ENCODE measurements around the gene ANKFN1. TPM values are rescaled to one million over a fixed set of nuclear protein-coding genes. Genes with fewer than 3 reads are reported as not detected.
"Not testable (repeated sequence)": the region's sequence is repeated elsewhere in the genome, so short reads cannot be mapped to it uniquely, and the experiment has no call there.

The ANKFN1 gene
- total RNA-seq, 2 donors from 2014 or later, result 0.52 to 0.58 TPM

GRCh38 chr17:56392321-56392720 lies 239.0 kb downstream of the ANKFN1 start:
- intact Hi-C loops (cut with DNase I), result no loop called here
- H3K27ac ChIP-seq, result no peak overlapping the region
- TF ChIP-seq, protein P1, sequence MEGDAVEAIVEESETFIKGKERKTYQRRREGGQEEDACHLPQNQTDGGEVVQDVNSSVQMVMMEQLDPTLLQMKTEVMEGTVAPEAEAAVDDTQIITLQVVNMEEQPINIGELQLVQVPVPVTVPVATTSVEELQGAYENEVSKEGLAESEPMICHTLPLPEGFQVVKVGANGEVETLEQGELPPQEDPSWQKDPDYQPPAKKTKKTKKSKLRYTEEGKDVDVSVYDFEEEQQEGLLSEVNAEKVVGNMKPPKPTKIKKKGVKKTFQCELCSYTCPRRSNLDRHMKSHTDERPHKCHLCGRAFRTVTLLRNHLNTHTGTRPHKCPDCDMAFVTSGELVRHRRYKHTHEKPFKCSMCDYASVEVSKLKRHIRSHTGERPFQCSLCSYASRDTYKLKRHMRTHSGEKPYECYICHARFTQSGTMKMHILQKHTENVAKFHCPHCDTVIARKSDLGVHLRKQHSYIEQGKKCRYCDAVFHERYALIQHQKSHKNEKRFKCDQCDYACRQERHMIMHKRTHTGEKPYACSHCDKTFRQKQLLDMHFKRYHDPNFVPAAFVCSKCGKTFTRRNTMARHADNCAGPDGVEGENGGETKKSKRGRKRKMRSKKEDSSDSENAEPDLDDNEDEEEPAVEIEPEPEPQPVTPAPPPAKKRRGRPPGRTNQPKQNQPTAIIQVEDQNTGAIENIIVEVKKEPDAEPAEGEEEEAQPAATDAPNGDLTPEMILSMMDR (IDR thresholded peaks at IDR 0.05), result no peak
- H3K4me3 ChIP-seq, result no peak overlapping the region
- H3K36me3 ChIP-seq, result no peaks in the 10 kb centered on the region
- H3K4me1 ChIP-seq, result no peaks in the 10 kb centered on the region
- DNase-seq, result no peak
- no peak overlapping the region for H3K9ac ChIP-seq (ENCODE audit: low read depth in 2 of 2, low read length in 2 of 2)
- no peaks in the 10 kb centered on the region for H3K27me3 ChIP-seq
- H3K9me3 ChIP-seq, result no peaks in the 10 kb centered on the region

GRCh38 chr17:56393156-56393555 lies 239.9 kb downstream of the ANKFN1 start:
- Histone ChIP-seq H3K4me3 (no peak overlapping the region), H3K27me3 (no peaks in the 10 kb centered on the region), H3K9me3 (no peaks in the 10 kb centered on the region), H3K4me1 (no peaks in the 10 kb centered on the region), H3K27ac (no peak overlapping the region), H3K36me3 (no peaks in the 10 kb centered on the region), H3K9ac (ENCODE audit: low read depth in 2 of 2, low read length in 2 of 2) (no peak overlapping the region)
- no peak for DNase-seq
- TF ChIP-seq, protein P1 (IDR thresholded peaks at IDR 0.05), result no peak
- intact Hi-C loops (cut with DNase I), result no loop called here

- no peak overlapping the region for H3K9ac ChIP-seq (ENCODE audit: low read depth in 2 of 2, low read length in 2 of 2)
- no peak overlapping the region for H3K27ac ChIP-seq
- no peaks in the 10 kb centered on the region for H3K27me3 ChIP-seq
- TF ChIP-seq, protein P1 (IDR thresholded peaks at IDR 0.05), result no peak
- no peak for DNase-seq
- no peaks in the 10 kb centered on the region for H3K4me1 ChIP-seq
- intact Hi-C loops (cut with DNase I), result no loop called here
- H3K4me3 ChIP-seq, result no peak overlapping the region
- no peaks in the 10 kb centered on the region for H3K36me3 ChIP-seq
- H3K9me3 ChIP-seq, result no peaks in the 10 kb centered on the region
Observed at GRCh38 chr17:56395787-56396186, 242.5 kb downstream of the ANKFN1 start.

DNA sequence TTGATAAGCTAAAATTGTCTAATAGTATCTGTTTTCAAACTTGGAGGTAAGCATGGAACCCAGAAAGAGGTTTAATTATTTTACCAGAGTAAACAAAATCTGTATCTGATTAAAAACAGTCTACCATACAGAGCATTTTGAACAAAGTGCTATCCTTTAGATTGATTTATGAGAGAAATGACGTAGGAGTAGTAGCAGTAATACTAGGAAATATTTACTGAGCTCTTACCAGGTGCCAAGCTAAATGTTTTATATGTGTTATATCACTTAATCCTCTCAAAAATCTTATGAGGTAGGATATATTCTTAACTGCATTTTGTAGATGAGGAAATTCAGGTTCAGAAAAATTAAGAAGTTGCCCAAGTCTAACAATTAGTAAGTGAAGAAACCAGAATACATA lies 253.8 kb downstream of the ANKFN1 start:
- DNase-seq, result no peak
- H3K4me1 ChIP-seq, result no peaks in the 10 kb centered on the region

GRCh38 chr17:56412356-56412755 lies 259.1 kb downstream of the ANKFN1 start:
- H3K4me1 ChIP-seq; H3K27me3 ChIP-seq; intact Hi-C loops (cut with DNase I); DNase-seq; H3K4me3 ChIP-seq; H3K9me3 ChIP-seq; H3K27ac ChIP-seq; H3K9ac ChIP-seq (ENCODE audit: low read depth in 2 of 2, low read length in 2 of 2); H3K36me3 ChIP-seq: not testable (repeated sequence)

More for the DNA sequence above, 253.8 kb downstream of the ANKFN1 start:
- Histone ChIP-seq H3K9me3 (no peaks in the 10 kb centered on the region), H3K4me3 (no peak overlapping the region), H3K9ac (ENCODE audit: low read depth in 2 of 2, low read length in 2 of 2) (no peak overlapping the region), H3K27ac (no peak overlapping the region), H3K27me3 (no peaks in the 10 kb centered on the region), H3K36me3 (no peaks in the 10 kb centered on the region)
- intact Hi-C loops (cut with DNase I), result no loop called here
- TF ChIP-seq, protein P1 (IDR thresholded peaks at IDR 0.05), result no peak

GRCh38 chr17:56416682-56417351 lies 263.5 kb downstream of the ANKFN1 start:
- no peaks in the 10 kb centered on the region for H3K9me3 ChIP-seq
- TF ChIP-seq, protein P1 (IDR thresholded peaks at IDR 0.05), result no peak
- intact Hi-C loops (cut with DNase I), result no loop called here
- H3K9ac ChIP-seq (ENCODE audit: low read depth in 2 of 2, low read length in 2 of 2), result no peak overlapping the region
- H3K4me1 ChIP-seq, result no peaks in the 10 kb centered on the region
- no peak overlapping the region for H3K4me3 ChIP-seq
- DNase-seq, result no peak
- no peak overlapping the region for H3K27ac ChIP-seq
- H3K27me3 ChIP-seq, result no peaks in the 10 kb centered on the region
- no peaks in the 10 kb centered on the region for H3K36me3 ChIP-seq
